ENCODE results near the gene RBPMS2.

RBPMS2 gene

GRCh38 chr15:64773606-64774005 lies 1.8 kb downstream of the RBPMS2 start:
- no peak for DNase-seq
- Mint-ChIP-seq H3K36me3 (ENCODE audit: low read depth) (peaks cover 4% of the 10 kb centered on the region), H3K4me1 (peaks cover 52% of the 10 kb centered on the region), H3K4me3 (peak overlapping the region; percentile 85), H3K27ac (no peak overlapping the region), H3K9me3 (no peaks in the 10 kb centered on the region), H3K27me3 (ENCODE audit: low read depth, poor library complexity) (peaks cover 16% of the 10 kb centered on the region)
- TF ChIP-seq, protein P1, sequence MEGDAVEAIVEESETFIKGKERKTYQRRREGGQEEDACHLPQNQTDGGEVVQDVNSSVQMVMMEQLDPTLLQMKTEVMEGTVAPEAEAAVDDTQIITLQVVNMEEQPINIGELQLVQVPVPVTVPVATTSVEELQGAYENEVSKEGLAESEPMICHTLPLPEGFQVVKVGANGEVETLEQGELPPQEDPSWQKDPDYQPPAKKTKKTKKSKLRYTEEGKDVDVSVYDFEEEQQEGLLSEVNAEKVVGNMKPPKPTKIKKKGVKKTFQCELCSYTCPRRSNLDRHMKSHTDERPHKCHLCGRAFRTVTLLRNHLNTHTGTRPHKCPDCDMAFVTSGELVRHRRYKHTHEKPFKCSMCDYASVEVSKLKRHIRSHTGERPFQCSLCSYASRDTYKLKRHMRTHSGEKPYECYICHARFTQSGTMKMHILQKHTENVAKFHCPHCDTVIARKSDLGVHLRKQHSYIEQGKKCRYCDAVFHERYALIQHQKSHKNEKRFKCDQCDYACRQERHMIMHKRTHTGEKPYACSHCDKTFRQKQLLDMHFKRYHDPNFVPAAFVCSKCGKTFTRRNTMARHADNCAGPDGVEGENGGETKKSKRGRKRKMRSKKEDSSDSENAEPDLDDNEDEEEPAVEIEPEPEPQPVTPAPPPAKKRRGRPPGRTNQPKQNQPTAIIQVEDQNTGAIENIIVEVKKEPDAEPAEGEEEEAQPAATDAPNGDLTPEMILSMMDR (IDR thresholded peaks at IDR 0.05) = no peak

GRCh38 chr15:64772964-64773363 lies 2.4 kb downstream of the RBPMS2 start:
- H3K4me3 Mint-ChIP-seq = no peak overlapping the region
- H3K27me3 Mint-ChIP-seq (ENCODE audit: low read depth, poor library complexity) = peaks cover 13% of the 10 kb centered on the region
- H3K27ac Mint-ChIP-seq = no peak overlapping the region
- no peak for DNase-seq
- H3K9me3 Mint-ChIP-seq = no peaks in the 10 kb centered on the region
- TF ChIP-seq, protein P1 (IDR thresholded peaks at IDR 0.05) = no peak
- peaks cover 47% of the 10 kb centered on the region for H3K4me1 Mint-ChIP-seq
- peaks cover 4% of the 10 kb centered on the region for H3K36me3 Mint-ChIP-seq (ENCODE audit: low read depth)

DNA sequence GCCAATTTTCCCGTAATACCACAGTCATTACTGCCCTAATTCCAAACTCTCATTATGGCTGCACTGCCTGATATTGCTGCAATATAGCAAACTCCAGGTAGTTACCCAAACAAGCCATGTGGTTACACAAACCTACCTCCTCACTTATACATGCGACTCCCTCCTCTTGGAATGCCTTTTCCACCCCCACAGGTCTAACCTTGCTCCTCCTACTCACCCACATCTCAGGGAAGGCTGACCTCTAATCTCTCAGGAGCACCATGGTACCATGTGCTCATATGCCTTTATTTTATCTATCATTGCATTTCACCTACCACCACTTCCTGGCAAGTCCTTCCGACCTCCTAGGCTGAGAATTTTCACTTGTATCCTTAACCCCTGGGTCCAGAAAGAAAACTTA lies 2.9 kb downstream of the RBPMS2 start:
- no peaks in the 10 kb centered on the region for H3K9me3 Mint-ChIP-seq
- H3K4me3 Mint-ChIP-seq = no peak overlapping the region
- TF ChIP-seq, protein P1 (IDR thresholded peaks at IDR 0.05) = no peak
- H3K27me3 Mint-ChIP-seq (ENCODE audit: low read depth, poor library complexity) = peaks cover 8% of the 10 kb centered on the region
- no peak overlapping the region for H3K27ac Mint-ChIP-seq
- peaks cover 4% of the 10 kb centered on the region for H3K36me3 Mint-ChIP-seq (ENCODE audit: low read depth)
- no peak for DNase-seq
- peaks cover 48% of the 10 kb centered on the region for H3K4me1 Mint-ChIP-seq

- peaks cover 4% of the 10 kb centered on the region for H3K27me3 Mint-ChIP-seq (ENCODE audit: low read depth, poor library complexity)
- no peak overlapping the region for H3K4me3 Mint-ChIP-seq
- H3K27ac Mint-ChIP-seq = no peak overlapping the region
- H3K4me1 Mint-ChIP-seq = peaks cover 42% of the 10 kb centered on the region
- TF ChIP-seq, protein P1 (IDR thresholded peaks at IDR 0.05) = no peak
- DNase-seq = no peak
- H3K36me3 Mint-ChIP-seq (ENCODE audit: low read depth) = peaks cover 4% of the 10 kb centered on the region
- no peaks in the 10 kb centered on the region for H3K9me3 Mint-ChIP-seq
These were observed 4.8 kb downstream of the RBPMS2 start for GRCh38 chr15:64770626-64771025.

GRCh38 chr15:64767203-64767602 lies 8.2 kb downstream of the RBPMS2 start:
- no peak overlapping the region for H3K27ac Mint-ChIP-seq
- no peaks in the 10 kb centered on the region for H3K9me3 Mint-ChIP-seq
- peaks cover 29% of the 10 kb centered on the region for H3K4me1 Mint-ChIP-seq
- no peak overlapping the region for H3K4me3 Mint-ChIP-seq
- no peak for DNase-seq
- peaks cover 4% of the 10 kb centered on the region for H3K36me3 Mint-ChIP-seq (ENCODE audit: low read depth)
- TF ChIP-seq, protein P1 (IDR thresholded peaks at IDR 0.05) = no peak
- H3K27me3 Mint-ChIP-seq (ENCODE audit: low read depth, poor library complexity) = peaks cover 10% of the 10 kb centered on the region

- Mint-ChIP-seq H3K27me3 (ENCODE audit: low read depth, poor library complexity) (peaks cover 10% of the 10 kb centered on the region), H3K4me1 (peaks cover 33% of the 10 kb centered on the region), H3K9me3 (no peaks in the 10 kb centered on the region), H3K27ac (no peak overlapping the region), H3K36me3 (ENCODE audit: low read depth) (peaks cover 4% of the 10 kb centered on the region), H3K4me3 (no peak overlapping the region)
- TF ChIP-seq, protein P1 (IDR thresholded peaks at IDR 0.05) = no peak
- no peak for DNase-seq
These were observed 9.3 kb downstream of the RBPMS2 start for GRCh38 chr15:64766058-64766457.

All from nephron progenitor cell (in vitro differentiated cells).